IMR-90 (cell line): Measurements from ENCODE around the gene ZNF695.
A peak's percentile ranks its signal among the peaks of the same experiment; 100 is the strongest.

Source experiments
- CEBPB ChIP-seq: IDR thresholded peaks from 2 replicates; pipeline ENCODE4 v1.6.1; 2012; ENCODE audit warnings: low read depth, low read length, improper control_type of control experiment
- CHD1 ChIP-seq: IDR thresholded peaks from 2 replicates; pipeline ENCODE4 v1.6.1; 2012; ENCODE audit warnings: low read depth, low read length, improper control_type of control experiment
- CTCF ChIP-seq: conservative IDR thresholded peaks from 2 replicates; pipeline ENCODE4 v1.5.1; 2012; ENCODE audit warnings: mild to moderate bottlenecking, low read depth, low read length, improper control_type of control experiment
- FOS ChIP-seq: fragments of 150-350 bp; IDR thresholded peaks from 2 replicates; pipeline ENCODE4 v1.6.1; 2016; ENCODE audit warnings: low read depth, low read length
- MAFK ChIP-seq: IDR thresholded peaks from 2 replicates; pipeline ENCODE4 v1.6.1; 2012; ENCODE audit warnings: low read depth, low read length, improper control_type of control experiment
- MAZ ChIP-seq: IDR thresholded peaks from 2 replicates; pipeline ENCODE4 v1.6.1; 2012; ENCODE audit warnings: low read depth, mild to moderate bottlenecking, low read length, improper control_type of control experiment, moderate library complexity, borderline replicate concordance
- MXI1 ChIP-seq: IDR thresholded peaks from 2 replicates; pipeline ENCODE4 v1.6.1; 2012; ENCODE audit warnings: low read depth, mild to moderate bottlenecking, low read length, moderate library complexity, borderline replicate concordance
- POLR2A ChIP-seq: IDR thresholded peaks from 2 replicates; pipeline ENCODE4 v1.6.1; 2012; ENCODE audit warnings: mild to moderate bottlenecking, low read depth, low read length
- RAD21 ChIP-seq: IDR thresholded peaks from 2 replicates; pipeline ENCODE4 v1.6.1; 2012; ENCODE audit warnings: low read length, improper control_type of control experiment
- RCOR1 ChIP-seq: IDR thresholded peaks from 2 replicates; pipeline ENCODE4 v1.6.1; 2012; ENCODE audit warnings: mild to moderate bottlenecking, low read length, improper control_type of control experiment; ENCODE audit not compliant: insufficient replicate concordance
- RFX5 ChIP-seq: IDR thresholded peaks from 2 replicates; pipeline ENCODE4 v1.8.0; 2012; ENCODE audit warnings: low read depth, mild to moderate bottlenecking, low read length, moderate library complexity
- SMC3 ChIP-seq: fragments of 150-350 bp; IDR thresholded peaks from 2 replicates; pipeline ENCODE4 v1.6.1; 2016; ENCODE audit warnings: low read depth, mild to moderate bottlenecking, antibody characterized with exemption, low read length, moderate library complexity
- TF ChIP-seq, protein P1 (sequence below): fragments of 150-350 bp; IDR thresholded peaks from 2 replicates; pipeline ENCODE4 v1.6.1; 2017; ENCODE audit warnings: mild to moderate bottlenecking, antibody characterized with exemption, low read length, low read depth
- TF ChIP-seq, protein P2 (sequence below): fragments of 150-350 bp; IDR thresholded peaks from 2 replicates; pipeline ENCODE4 v1.6.1; 2016; ENCODE audit warnings: low read depth, mild to moderate bottlenecking, low read length, moderate library complexity, borderline replicate concordance

DNA sequence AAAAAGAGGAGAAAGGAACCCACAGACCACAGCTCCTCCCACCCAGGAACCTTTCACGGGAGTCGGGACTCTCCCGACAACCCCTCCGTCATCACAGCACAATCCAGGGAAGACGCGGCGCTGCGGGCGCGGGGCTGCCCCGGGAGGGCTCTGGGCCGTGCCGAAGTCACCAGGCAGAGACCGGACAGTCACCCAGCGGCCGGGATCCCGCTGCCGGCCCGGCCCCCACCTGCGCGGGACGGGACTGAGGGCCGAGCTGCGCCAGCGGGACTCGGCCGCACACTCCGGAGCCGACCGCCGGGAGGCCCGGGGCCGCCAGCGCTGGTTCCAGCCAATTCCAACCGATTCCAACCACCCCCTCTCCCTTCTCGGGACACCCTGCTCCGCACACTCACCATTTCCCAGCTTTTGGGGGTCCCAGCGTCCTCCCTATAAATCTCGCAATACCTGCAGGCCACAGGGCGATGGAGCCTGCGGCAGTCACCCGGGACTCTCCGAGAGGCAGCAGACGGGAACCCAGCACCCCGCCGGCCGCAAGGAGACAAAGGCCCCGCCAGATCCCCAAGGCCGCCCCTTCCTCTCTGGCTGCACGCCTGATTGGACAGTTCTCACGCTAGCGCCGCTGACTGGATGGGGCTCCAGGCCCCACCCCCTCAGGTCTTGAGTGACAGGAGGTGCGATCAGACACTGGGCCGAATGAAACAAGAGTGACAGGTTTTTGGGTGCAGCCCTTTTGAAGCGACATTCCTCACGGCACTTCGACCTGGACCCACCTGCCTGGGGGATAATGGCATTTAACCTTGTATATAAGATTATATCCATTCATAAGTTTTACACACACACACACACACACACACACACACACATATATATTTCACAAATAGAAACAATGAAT is at the start of gene ZNF695:
- TF ChIP-seq POLR2A (no peak), CTCF (no peak), CHD1 (no peak), SMC3 (no peak), CEBPB (no peak), RAD21 (no peak), RFX5 (no peak), FOS (no peak), RCOR1 (no peak), MAZ (peak; percentile 10; the same call in 1 of the 2 replicates), MAFK (no peak), MXI1 (peak; percentile 49; the same call in 1 of the 2 replicates)
- TF ChIP-seq, protein P1, sequence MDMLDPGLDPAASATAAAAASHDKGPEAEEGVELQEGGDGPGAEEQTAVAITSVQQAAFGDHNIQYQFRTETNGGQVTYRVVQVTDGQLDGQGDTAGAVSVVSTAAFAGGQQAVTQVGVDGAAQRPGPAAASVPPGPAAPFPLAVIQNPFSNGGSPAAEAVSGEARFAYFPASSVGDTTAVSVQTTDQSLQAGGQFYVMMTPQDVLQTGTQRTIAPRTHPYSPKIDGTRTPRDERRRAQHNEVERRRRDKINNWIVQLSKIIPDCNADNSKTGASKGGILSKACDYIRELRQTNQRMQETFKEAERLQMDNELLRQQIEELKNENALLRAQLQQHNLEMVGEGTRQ: no peak
- TF ChIP-seq, protein P2, sequence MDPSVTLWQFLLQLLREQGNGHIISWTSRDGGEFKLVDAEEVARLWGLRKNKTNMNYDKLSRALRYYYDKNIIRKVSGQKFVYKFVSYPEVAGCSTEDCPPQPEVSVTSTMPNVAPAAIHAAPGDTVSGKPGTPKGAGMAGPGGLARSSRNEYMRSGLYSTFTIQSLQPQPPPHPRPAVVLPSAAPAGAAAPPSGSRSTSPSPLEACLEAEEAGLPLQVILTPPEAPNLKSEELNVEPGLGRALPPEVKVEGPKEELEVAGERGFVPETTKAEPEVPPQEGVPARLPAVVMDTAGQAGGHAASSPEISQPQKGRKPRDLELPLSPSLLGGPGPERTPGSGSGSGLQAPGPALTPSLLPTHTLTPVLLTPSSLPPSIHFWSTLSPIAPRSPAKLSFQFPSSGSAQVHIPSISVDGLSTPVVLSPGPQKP: no peak
